PC-9 (cell line): ENCODE measurements around the gene AGAP2. TPM values are rescaled to one million over a fixed set of nuclear protein-coding genes. Genes with fewer than 3 reads are reported as not detected.
A peak's percentile ranks its signal among the peaks of the same experiment; 100 is the strongest.

ENCODE experiments used
- Bru-seq: library from RNA; stranded (reverse); fragments of 400-500 nt; gene quantifications from one replicate; lab custom pipeline; 2021; lab: Mats Ljungman, UMichigan
- BruChase-seq, 2 experiments: library from RNA; stranded (reverse); fragments of 400-500 nt; gene quantifications; one replicate each; lab custom pipeline; 2021; lab: Mats Ljungman, UMichigan
- BruUV-seq: library from RNA; stranded (reverse); fragments of 400-500 nt; replicated peaks from 2 replicates; lab custom pipeline; 2021; lab: Mats Ljungman, UMichigan
- CTCF ChIA-PET: fragments of 300-600 bp; sonication (Branson Sonifier 250); formaldehyde crosslinking; loops from one replicate; lab custom pipeline; 2022; ENCODE audit warnings: antibody characterized with exemption; lab: Charles Lee
- POLR2A ChIA-PET: fragments of 300-600 bp; sonication (Branson Sonifier 250); formaldehyde crosslinking; loops from one replicate; lab custom pipeline; 2022; ENCODE audit warnings: antibody characterized with exemption; ENCODE audit not compliant: unreplicated experiment; lab: Charles Lee
- DNase-seq, 2 experiments: peaks; one replicate each; pipeline versions ENCODE4 v3.0.0 to v3.0.0-alpha.2; 2015 to 2022; ENCODE audit warnings: mixed read lengths in 1 of 2
- H2AFZ ChIP-seq: fragments of 200-600 bp; sonication (generic); 2 replicates; pipeline ENCODE4 v1.8.1; 2017; ENCODE audit warnings: antibody characterized with exemption
- H3F3A ChIP-seq: fragments of 200-600 bp; sonication (generic); 2 replicates; pipeline ENCODE4 v1.8.1; 2017; ENCODE audit warnings: antibody characterized with exemption, mild to moderate bottlenecking, low read depth; ENCODE audit not compliant: insufficient read depth
- H3K27ac ChIP-seq: fragments of 200-600 bp; sonication (generic); 2 replicates; pipeline ENCODE4 v1.6.1; 2016; ENCODE audit warnings: mixed run types
- H3K27me3 ChIP-seq: fragments of 200-600 bp; sonication (generic); 2 replicates; pipeline ENCODE4 v1.6.1; 2016; ENCODE audit warnings: low read depth, mixed run types; ENCODE audit not compliant: insufficient read depth
- H3K36me3 ChIP-seq: fragments of 200-600 bp; sonication (generic); 2 replicates; pipeline ENCODE4 v1.6.1; 2016; ENCODE audit warnings: low read depth, mixed run types
- H3K4me1 ChIP-seq: fragments of 200-600 bp; sonication (generic); replicated peaks from 2 replicates; pipeline ENCODE4 v1.6.1; 2016; ENCODE audit warnings: mixed run types; ENCODE audit not compliant: insufficient read depth
- H3K4me2 ChIP-seq: fragments of 200-600 bp; sonication (generic); 2 replicates; pipeline ENCODE4 v1.6.1; 2017; ENCODE audit warnings: mixed run types
- H3K4me3 ChIP-seq: fragments of 200-600 bp; sonication (generic); 2 replicates; pipeline ENCODE4 v1.6.1; 2016; ENCODE audit warnings: mixed run types
- H3K79me2 ChIP-seq: fragments of 200-600 bp; sonication (generic); 2 replicates; pipeline ENCODE4 v1.6.1; 2017; ENCODE audit warnings: low read depth, mixed run types
- H3K9me2 ChIP-seq: fragments of 200-600 bp; sonication (generic); 2 replicates; pipeline ENCODE4 v1.8.1; 2017; ENCODE audit warnings: mild to moderate bottlenecking; ENCODE audit not compliant: insufficient read depth
- H3K9me3 ChIP-seq: fragments of 200-600 bp; sonication (generic); 2 replicates; pipeline ENCODE4 v1.8.1; 2016; ENCODE audit warnings: low read depth; ENCODE audit not compliant: insufficient read depth
- H4K20me1 ChIP-seq: fragments of 200-600 bp; sonication (generic); 2 replicates; pipeline ENCODE4 v1.8.1; 2017; ENCODE audit not compliant: insufficient read depth
- EZH2 ChIP-seq: fragments of 200-600 bp; sonication (generic); IDR thresholded peaks from 2 replicates; pipeline ENCODE4 v1.8.0; 2017; ENCODE audit warnings: antibody characterized with exemption, low read depth
- intact Hi-C: fragments of 100-400 bp; cut with micrococcal nuclease; formaldehyde crosslinking; loops from one replicate; pipeline ENCODE4 v1.10.0; 2022; ENCODE audit not compliant: unreplicated experiment
- long read RNA-seq: library from polyadenylated mRNA; stranded (forward); transcript quantifications from one replicate; pipeline ENCODE4 v2.0.0, GENCODE V29; 2022
- total RNA-seq: library from RNA; stranded (reverse); gene quantifications from 2 replicates; pipeline ENCODE4 v1.2.3, GENCODE V29; 2021
- TF ChIP-seq, protein P1 (sequence below): fragments of 200-600 bp; sonication (generic); conservative IDR thresholded peaks from 2 replicates; pipeline ENCODE4 v1.6.1; 2017; ENCODE audit warnings: mixed run types, antibody characterized with exemption, mild to moderate bottlenecking, moderate library complexity

The AGAP2 gene
- total RNA-seq (0.40 and 0.50 TPM in 2 replicates), Bru-seq, nascent RNA (percentile 16 among the genes with signal in this experiment), BruChase-seq, experiment 1, labeled RNA remaining after a 2-hour chase (percentile 18 among the genes with signal in this experiment), BruChase-seq, experiment 2, labeled RNA remaining after a 6-hour chase (percentile 16 among the genes with signal in this experiment)
- long read RNA-seq, result 0 reads

DNA sequence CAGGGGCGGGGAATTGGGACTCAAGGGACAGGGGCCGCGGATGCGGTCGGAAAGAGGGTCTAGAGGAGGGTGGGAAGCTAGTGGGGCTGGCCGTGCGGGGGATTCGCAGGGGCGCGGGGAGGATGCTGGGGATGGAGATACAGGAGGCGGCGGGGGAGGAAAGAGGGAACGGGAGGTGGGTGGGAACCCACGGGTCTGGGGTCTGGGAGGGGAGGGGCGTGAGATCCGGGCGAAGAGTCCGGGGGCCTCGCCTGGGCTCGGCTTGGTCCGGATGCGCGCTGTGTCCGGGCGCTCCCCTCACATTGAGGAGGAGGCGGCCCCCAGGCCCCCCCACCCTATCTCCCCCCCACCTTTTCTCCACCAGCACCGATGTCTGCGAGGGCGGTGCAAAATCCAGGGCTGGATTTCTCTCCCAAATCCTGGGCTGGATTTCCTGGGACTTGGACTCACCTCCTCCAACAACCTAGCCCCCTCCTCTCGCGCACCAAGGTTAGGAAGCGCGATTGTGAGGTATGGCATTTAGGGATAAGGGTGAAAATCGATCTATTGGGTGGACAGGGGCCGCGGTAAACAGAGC is at the start of gene AGAP2:
AGAP2 (minus strand) TSS at position 82 of the 577 bp plus-strand sequence. CDS start 496 bp downstream, outside the sequence.
- Histone ChIP-seq H3K9me2 (no peaks in the 10 kb centered on the region), H3K9me3 (no peaks in the 10 kb centered on the region), H3K79me2 (no peaks in the 10 kb centered on the region), H3F3A (peaks cover 7% of the 10 kb centered on the region; the same call in 1 of the 2 replicates), H3K4me2 (no peak within 1 kb of the TSS), H3K27me3 (peaks cover 14% of the 10 kb centered on the region), H3K36me3 (no peaks in the 10 kb centered on the region), H4K20me1 (no peaks in the 10 kb centered on the region), H2AFZ (no peak within 1 kb of the TSS), H3K4me3 (no peak within 1 kb of the TSS), H3K27ac (no peak within 1 kb of the TSS), H3K4me1 (peaks cover 2% of the 10 kb centered on the region; the same call in 1 of the 2 replicates)
- intact Hi-C loops, result no loop called here
- CTCF ChIA-PET, result interaction anchor here (1.0 kb wide), 1 partner anchor 280 kb away, joined by 3 read pairs; the partner anchor contains the start of gene GLI1
- BruUV-seq, result no TSS peak
- no peak for DNase-seq
- POLR2A ChIA-PET, result interaction anchor here (0.7 kb wide), 1 partner anchor 13 kb away, joined by 10 read pairs; no protein-coding TSS in a partner anchor
- TF ChIP-seq, protein P1, sequence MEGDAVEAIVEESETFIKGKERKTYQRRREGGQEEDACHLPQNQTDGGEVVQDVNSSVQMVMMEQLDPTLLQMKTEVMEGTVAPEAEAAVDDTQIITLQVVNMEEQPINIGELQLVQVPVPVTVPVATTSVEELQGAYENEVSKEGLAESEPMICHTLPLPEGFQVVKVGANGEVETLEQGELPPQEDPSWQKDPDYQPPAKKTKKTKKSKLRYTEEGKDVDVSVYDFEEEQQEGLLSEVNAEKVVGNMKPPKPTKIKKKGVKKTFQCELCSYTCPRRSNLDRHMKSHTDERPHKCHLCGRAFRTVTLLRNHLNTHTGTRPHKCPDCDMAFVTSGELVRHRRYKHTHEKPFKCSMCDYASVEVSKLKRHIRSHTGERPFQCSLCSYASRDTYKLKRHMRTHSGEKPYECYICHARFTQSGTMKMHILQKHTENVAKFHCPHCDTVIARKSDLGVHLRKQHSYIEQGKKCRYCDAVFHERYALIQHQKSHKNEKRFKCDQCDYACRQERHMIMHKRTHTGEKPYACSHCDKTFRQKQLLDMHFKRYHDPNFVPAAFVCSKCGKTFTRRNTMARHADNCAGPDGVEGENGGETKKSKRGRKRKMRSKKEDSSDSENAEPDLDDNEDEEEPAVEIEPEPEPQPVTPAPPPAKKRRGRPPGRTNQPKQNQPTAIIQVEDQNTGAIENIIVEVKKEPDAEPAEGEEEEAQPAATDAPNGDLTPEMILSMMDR, result no peak
- no peak for TF ChIP-seq EZH2

DNA sequence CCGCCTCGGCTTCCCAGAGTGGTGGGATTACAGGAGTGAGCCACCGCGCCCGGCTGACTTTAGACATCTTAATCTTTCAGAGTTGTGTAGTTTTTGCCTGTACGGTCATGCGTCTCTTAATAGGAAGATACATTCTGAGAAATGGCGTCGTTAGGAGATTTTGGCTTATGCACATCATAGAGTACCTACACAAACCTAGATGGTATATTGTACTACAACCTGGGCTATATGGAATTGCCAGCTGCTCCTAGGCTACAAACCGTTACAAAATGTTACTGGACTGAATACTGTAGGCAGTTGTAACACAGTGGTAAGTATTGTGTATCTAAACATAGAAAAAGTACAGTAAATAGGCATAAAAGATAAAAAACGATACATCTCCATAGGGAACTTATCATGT is 45.3 kb upstream of the AGAP2 start:
- Histone ChIP-seq H3K9me2 (no peaks in the 10 kb centered on the region), H4K20me1 (no peaks in the 10 kb centered on the region), H3K27ac (no peak overlapping the region), H3K27me3 (no peaks in the 10 kb centered on the region), H3K4me3 (no peak overlapping the region), H3K36me3 (peaks cover 26% of the 10 kb centered on the region), H3K4me2 (peak overlapping the region; percentile 75), H2AFZ (no peak overlapping the region), H3K4me1 (peaks cover 8% of the 10 kb centered on the region), H3F3A (peaks cover 10% of the 10 kb centered on the region; the same call in 1 of the 2 replicates), H3K9me3 (no peaks in the 10 kb centered on the region), H3K79me2 (peaks cover 14% of the 10 kb centered on the region)
- intact Hi-C loops, result no loop called here
- DNase-seq, result no peak
- CTCF ChIA-PET, result interaction anchor here (0.6 kb wide), 1 partner anchor 1121 kb away, joined by 15 read pairs; no protein-coding TSS in a partner anchor
- no TSS peak for BruUV-seq
- POLR2A ChIA-PET, result interaction anchor here (0.6 kb wide), 1 partner anchor 12 kb away, joined by 4 read pairs; the partner anchor contains the start of gene EEF1AKMT3
- no peak for TF ChIP-seq EZH2
- TF ChIP-seq, protein P1, result no peak

DNA sequence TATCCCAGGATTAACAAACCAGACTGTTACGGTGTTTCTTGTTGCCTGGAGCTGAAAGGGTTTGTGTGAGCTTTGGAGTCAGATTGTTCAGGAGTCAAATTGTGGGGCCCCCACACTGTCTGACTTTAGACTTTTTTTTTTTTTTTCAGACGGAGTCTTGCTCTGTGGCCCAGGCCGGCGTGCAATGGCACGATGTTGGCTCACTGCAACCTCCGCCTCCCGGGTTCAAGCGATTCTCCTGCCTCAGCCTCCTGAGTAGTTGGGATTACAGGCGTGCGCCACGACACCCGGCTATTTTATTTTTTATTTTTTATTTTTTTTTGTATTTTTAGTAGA is 44.9 kb upstream of the AGAP2 start:
- Histone ChIP-seq H3K79me2 (peaks cover 14% of the 10 kb centered on the region), H3K9me3 (no peaks in the 10 kb centered on the region), H3K9me2 (no peaks in the 10 kb centered on the region), H3F3A (peaks cover 10% of the 10 kb centered on the region; the same call in 1 of the 2 replicates), H3K36me3 (peaks cover 26% of the 10 kb centered on the region), H3K27me3 (no peaks in the 10 kb centered on the region), H4K20me1 (no peaks in the 10 kb centered on the region), H3K27ac (no peak overlapping the region), H2AFZ (peak overlapping the region; percentile 90), H3K4me3 (peak overlapping the region; percentile 96), H3K4me1 (peaks cover 8% of the 10 kb centered on the region), H3K4me2 (peak overlapping the region; percentile 75)
- TF ChIP-seq, protein P1, result no peak
- no peak for TF ChIP-seq EZH2
- CTCF ChIA-PET, result interaction anchor here (0.6 kb wide), 1 partner anchor 1121 kb away, joined by 15 read pairs; no protein-coding TSS in a partner anchor
- no peak for DNase-seq
- BruUV-seq, result no TSS peak
- intact Hi-C loops, result no loop called here
- POLR2A ChIA-PET, result interaction anchor here (0.6 kb wide), 1 partner anchor 11 kb away, joined by 4 read pairs; the partner anchor contains the start of gene EEF1AKMT3
